SH-SY5Y (cell line): ENCODE measurements around the gene ZNF441.

ENCODE experiments used
- GATA2 ChIP-seq: IDR thresholded peaks from 2 replicates; pipeline ENCODE4 v1.6.1; 2011; ENCODE audit warnings: mild to moderate bottlenecking, low read depth, low read length
- GATA3 ChIP-seq: IDR thresholded peaks from 2 replicates; pipeline ENCODE4 v1.6.1; 2011; ENCODE audit warnings: low read depth, mild to moderate bottlenecking, low read length, moderate library complexity

DNA sequence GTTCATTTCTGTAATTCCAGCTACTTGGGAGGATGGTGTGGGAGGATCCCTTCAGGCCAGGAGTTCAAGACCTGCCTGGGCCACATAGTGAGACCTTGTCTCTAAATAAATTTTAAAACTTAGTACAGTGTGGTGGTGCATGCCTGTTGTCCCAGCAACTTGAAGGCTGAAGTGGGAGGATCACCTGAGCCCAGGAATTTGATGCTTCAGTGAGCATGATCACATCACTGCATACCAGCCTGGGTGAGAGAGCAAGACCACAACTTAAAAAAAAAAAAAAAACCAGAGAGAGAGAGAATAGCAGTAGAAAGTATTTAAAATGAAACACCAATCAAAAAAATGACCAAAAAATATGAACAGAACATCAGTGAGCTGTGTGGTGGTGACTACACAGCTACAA lies 20.9 kb upstream of the ZNF441 start:
- TF ChIP-seq GATA2 (no peak), GATA3 (no peak)
